Measurements from ENCODE around the gene UBTD2.
"Not testable (repeated sequence)": the region's sequence is repeated elsewhere in the genome, so short reads cannot be mapped to it uniquely, and the experiment has no call there.

Gene UBTD2

DNA sequence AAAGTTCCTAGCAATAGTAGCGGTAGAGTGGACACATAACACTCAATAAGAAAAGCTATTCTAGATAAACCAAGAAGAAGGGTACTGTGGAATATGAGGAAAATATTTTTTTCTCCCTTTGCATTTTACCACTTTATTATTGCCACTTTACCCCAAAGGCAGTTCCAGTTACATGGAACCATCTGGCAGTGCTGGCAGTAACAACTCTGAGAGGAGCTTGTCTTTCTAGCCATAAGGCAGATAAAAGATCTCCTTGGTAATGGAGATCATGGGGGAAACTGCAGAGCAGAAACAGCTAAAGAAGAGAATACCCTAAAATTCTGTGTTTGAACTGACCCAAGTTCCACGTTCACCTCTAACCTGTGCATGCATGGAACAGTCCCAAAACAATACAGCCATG is 38.5 kb downstream of the UBTD2 start:
- DNase-seq: peak; percentile 23

DNA sequence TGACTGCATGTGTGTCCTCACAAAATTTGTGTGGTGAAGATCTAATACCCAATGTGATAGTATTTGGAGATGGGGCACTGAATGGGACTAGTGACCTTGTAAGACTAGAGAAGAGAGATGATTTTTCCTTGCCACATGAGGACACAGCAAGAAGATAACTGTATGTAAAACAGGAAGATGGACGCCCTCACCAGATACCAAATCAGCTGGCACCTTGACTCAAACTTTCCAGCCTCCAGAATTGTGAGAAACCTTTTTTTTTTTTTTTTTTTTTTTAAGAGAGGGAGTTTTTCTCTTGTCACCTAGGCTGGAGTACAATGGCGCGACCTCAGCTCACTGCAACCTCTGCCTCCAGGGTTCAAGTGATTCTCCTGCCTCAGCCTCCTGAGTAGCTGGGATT is 40.3 kb downstream of the UBTD2 start:
- no peak for DNase-seq

DNA sequence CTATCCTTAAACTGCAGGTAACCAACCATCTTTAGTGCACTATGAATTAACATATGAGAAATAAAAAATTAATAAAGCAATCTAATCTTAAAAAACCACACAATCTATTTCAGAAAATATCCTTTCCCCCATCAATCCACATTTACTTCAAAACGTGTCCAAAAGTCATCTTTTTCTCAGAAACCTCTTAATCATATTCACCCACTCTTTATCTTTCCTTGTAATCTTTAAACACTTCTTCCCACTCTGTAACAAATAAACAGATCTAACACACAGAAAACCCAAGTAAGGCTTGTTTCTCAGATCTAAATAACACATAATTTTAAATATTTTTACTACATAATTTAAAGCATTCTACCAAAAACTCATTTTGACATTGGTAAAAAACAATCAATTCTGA is 45.2 kb downstream of the UBTD2 start:
- DNase-seq: no peak

DNA sequence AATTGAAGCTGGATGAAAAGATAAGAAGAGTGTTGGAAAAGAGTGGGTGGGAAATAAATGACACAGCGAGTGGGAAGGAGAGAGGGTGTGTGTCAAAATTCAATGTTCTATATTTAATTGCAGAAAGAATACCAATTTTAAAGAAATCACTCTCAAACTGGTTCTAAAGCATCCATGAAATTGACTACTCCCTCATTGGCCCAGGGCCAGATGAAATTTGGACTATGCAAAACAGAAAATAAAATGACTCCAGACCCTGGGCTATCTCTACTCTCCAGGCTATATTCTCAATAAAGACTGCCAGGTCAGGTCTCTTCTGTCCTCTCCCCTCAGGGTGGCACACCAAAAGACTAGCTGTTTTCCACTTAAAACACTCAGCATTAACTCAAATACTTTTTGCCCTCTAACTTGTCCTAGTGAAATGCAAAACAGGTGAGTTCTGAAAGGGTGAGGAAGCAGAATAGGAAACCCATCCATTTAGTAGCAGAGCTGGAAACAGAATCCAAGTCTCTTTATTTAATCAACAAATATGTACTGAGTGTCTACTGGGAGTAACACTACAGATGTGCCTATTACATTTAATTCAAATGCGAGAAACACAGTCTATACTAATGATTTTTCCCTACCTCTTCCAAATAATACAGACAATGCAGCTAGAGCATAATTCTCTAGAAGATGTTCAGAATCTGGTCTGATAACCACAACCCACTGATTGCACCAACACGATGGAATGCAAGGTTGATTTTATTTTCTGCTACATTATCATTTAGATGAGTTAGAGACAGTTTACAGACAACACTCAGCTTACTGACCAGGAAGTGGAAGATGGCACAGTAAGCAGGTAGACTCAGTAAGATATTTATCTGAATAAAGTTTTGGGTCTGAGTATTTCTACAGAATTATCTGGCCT is 47.5 kb downstream of the UBTD2 start:
- DNase-seq: no peak

DNA sequence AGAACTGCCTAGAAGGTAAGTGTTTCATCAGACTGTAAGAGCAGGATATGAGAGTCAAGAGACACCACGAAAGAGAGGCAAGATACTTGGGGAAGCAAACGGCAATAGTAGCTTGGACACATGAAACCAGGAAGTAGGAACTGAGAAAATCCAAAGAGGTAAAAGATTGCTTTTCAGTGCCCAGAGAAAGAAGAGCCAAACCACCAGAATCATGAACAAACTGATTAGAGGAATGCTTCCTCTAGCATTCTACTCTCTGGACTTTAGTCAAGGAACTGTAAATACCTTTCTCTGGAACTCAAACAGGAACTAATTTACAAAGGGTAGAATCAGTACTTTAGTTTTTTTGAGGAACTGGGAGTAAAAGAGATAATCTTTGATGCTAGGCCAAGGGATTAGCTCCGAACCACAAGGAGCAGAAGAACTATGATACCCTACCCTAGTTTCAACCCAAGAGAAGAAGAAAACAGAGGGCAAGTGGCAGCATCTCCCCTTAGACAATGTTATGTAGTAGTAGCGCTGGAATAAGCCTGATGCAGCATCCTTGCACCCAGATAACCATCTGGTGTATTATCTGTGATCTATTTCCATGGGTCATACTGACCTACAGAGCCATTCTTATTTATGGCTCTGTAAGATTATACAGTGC is 48.3 kb downstream of the UBTD2 start:
- no peak for DNase-seq

DNA sequence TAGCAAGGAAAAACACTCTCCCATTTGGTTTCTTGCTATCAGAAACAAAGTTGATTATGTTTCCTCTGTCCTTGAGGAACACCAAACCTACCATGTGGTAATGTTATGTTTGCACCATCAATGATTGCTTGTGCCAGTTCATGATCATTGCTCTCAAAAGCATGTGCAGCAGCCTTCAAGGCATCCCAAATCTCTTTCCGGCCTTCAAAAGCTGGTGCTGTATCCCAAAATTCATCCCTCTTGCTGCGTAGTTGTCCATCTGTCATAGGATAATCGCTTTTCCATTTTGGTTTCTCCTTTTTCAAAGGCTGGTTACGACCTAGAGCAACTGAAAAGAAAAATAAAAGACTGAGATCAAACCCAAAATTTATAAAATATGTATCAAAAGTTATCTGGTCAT is 49.5 kb downstream of the UBTD2 start:
- no peak for DNase-seq

DNA sequence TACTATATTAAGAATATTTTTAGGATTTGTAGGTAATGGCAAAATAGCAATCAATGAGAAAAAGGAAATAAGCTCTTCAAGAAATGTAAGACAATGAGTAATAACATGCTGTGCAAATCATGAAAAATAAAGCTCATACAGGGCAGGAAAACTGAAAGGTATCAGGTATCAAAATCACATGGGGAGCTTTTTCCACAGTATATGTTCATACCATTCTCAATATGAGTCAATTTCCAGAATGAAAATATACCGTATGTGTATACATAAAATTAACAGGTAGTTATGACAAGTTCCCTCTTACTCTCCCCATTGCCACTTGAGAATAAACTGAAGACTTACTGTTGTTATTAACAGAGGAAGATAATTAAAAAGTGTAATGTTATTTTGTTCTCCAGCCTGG is 53.7 kb downstream of the UBTD2 start:
- no peak for DNase-seq

DNA sequence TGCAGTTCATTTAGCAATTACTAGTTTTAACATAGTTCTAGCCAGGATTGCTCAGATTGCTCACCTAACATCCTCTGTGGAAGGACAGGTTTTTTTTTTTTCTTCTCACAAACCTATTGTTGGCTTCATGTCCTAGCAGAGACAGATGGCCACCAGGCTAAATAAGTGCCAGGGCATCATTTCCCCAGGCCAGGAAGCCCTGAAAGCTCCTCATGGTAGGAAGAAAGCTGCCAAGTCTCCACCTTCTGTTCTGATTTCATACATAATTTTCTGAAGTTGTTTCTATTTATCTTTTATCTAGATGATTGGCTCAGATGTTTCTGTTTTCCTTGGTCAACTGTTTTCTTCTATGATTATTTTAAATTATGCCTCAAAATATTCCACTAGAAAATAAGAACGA is 58.6 kb downstream of the UBTD2 start:
- DNase-seq: no peak

DNA sequence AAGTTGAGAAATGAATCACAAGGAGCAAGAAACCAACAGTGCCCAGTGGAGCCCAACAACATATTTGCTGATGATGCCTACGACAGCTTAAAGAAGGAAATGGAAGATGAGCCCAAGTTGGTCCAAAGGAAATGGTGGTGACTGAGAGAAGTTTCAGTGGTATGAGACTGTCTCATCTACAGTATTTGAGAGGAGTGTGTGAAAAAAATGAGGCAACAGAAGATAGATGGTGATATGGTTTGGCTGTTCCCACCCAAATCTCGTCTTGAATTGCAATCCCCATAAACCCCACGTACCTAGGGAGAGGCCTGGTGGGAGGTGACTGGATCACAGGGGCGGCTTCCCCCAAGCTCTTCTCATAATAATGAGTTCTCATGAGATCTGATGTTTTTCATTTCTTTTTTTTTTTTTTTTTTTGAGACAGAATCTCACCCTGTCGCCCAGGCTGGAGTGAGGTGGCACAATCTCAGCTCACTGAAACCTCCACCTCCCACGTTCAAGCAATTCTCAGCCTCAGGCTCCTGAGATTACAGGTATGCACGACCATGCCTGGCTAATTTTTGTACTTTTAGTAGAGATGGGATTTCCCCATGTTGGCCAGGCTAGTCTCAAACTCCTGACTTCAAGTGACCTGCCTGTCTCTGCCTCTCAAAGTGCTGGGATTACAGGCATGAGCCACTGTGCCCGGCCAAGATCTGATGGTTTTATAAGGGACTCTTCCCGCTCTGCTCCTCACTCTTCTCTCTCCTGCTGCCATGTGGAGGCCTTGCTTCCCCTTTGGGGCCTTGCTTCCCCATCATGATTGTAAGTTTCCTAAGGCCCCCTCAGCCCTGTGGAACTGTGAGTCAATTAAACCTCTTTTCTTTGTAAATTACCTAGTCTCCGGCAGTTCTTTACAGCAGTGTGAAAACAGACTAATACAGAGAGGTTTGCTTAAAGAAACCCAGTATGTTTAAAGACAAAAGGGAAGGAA is 59.4 kb downstream of the UBTD2 start:
- DNase-seq: no peak

DNA sequence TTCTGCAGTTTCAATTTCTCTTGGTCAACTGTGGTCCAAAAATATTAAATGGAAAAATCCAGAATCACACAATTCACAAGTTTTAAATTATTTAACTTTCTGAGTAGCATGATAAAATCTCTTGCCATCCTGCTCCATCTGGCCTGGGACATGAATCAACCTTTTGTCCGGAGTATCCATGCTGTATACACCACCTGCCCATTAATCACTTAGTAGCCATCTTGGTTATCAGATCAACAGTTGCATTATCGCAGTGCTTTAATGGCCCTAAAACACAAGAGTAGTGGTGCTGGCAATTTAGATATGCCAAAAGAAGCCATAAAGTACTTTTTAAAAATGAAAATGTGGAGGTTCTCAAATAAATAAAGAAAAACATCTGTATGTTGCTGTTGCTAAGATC is 64.3 kb downstream of the UBTD2 start:
- no peak for DNase-seq

DNA sequence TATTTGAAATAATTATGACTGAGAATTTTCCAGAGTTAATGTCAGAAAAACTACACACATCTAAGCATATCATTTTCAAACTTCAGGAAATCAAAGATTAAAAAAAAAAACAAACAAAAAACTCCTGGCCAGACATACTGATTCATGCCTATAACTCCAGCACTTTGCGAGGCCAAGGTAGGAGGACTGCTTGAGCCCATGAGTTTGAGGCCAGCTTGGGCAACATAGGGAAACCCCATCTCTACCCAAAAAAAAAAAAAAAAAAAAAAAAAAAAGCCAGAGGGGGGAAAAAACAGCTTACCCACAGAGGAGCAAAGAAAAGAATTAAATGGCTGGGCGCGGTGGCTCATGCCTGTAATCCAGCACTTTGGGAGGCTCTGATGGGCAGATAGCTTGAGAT is 67.2 kb downstream of the UBTD2 start:
- no peak for DNase-seq

DNA sequence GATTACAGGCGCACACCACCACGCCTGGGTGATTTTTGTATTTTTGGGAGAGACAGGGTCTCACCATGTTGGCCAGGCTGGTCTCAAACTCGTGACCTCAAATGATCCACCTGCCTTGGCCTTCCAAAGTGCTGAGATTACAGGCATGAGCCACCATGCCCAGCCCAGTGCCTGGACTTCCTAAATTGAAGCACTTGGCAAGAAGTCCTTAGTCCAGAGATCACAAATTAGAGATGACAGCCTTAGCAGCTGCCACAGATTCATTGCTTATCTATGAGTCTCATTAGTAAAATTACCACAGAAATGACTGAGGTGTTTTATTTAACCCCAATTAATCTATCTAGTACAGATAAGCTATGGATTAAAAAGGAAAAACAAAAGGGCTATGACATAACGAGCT is 70.4 kb downstream of the UBTD2 start:
- DNase-seq: no peak

DNA sequence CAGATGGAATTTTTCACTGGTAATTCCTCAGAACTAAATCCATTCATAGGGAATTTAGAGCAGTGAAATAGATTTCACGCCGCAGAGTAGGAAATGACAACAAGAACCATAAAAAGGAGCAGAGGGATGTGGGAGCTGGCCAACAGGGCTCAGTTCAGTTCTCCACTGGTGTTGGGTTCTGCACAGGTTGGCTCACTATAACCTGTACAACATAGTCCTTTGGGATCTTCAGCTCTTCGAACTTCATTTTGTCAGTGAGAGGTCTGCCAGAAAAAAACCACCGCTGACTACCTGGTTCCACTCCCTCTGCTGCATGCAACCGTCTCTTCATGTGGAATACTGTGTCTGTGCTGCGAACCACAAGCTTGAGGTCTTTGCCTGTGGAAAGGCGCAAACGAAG is 71.9 kb downstream of the UBTD2 start:
- DNase-seq: no peak

DNA sequence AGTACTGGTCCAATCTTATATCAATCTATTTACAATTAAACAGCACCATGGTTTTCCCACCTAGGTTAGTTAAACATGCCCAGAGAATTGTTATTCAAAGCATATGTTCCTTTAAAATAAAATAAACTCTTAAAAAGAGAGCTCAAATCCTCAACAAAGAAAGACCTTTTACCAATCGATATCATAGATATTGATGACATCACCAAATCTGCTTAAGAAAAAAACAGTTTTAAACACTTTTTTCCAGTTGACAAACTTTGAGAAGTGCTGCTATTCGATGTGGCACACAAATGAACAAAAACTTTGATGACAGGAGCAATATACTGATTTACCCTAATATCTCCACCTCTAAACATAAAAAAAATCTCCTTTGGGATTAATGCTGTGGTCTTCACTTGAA is 73.8 kb downstream of the UBTD2 start:
- DNase-seq: no peak

DNA sequence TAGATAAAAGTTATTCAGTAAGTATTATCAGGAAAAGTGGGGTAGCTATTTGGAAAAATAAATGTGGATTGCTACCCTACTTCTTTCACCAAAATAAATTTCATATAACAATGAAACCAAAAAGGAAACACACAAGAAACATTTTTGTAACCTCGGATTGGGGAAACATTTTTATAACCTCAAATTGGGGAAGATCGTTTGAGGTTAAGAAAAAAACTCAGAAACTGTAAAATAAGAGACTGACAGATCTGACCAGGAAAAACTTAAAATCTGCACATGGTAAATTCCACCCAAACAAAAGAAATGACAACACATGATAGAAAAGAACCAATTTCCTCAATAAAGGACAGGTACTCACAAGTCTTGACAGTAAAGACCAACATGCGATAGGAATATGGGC is 76.1 kb downstream of the UBTD2 start:
- DNase-seq: no peak

DNA sequence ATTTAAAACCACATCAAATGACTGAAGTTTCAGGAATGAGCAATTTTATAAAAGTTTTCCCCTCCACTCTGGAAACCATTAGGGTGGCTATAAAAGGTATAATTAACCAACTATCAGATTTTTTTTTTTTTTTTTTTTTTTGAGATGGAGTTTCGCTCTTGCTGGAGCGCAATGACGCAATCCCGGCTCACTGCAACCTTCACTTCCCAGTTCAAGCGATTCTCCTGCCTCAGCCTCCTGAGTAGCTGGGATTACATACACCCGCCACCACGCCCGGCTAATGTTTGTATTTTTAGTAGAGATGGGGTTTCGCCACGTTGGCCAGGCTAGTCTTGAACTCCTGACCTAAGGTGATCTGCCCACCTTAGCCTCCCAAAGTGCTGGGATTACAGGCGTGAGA is 77.6 kb downstream of the UBTD2 start:
- DNase-seq: not testable (repeated sequence)

DNA sequence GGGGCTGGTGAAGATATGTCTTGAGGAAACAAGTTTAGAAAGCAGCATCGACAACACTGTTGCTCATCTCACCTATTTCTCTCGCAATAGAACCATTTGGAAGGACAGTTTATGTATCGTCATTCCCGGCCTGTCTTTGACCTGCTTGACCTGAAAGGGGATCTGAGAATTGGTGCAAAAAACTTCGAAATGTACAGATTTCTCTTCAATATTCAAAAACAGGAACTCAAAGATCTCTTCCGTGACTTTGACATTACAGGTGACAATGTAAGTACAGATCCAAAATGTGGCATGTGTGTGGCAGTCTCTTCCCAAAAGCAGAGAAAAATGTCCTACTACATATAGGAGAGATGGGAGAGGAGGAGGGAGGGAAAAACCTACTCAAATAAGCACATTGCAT is 83.1 kb downstream of the UBTD2 start:
- DNase-seq: no peak

DNA sequence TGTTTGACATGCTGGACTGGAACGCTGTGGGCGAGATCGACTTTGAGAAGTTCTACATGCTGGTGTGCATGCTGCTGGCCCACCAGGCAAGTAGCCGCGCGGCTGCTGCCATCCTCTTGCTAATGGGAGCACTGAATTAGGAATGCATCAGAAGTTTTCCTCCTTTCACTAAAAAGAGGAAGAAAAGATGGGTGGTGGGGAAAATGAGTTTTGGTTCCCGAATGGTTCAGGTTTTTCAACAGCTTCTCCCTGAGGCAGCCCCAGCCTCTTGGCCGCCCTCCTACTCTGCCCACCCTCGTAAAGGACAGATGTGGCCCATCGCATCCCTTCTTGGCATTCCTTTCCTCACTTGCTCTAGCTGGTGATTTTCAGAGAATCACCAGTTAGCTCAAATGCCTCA is 84.1 kb downstream of the UBTD2 start:
- no peak for DNase-seq

DNA sequence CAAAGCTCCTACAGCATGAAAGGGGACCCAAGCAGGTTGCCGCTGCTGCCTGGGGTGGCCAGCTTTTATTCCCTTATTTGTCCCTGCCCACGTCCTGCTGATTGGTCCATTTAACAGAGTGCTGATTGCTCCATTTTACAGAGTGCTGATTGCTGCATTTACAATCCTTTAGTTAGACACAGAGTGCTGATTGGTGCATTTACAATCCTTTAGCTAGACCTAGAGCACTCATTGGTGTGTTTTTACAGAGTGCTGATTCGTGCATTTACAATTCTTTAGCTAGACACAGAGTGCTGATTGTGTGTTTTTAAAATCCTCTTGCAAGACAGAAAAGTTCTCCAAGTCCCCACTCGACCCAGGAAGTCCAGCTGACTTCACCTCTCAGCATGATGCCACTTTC is 85.8 kb downstream of the UBTD2 start:
- not testable (repeated sequence) for DNase-seq

DNA sequence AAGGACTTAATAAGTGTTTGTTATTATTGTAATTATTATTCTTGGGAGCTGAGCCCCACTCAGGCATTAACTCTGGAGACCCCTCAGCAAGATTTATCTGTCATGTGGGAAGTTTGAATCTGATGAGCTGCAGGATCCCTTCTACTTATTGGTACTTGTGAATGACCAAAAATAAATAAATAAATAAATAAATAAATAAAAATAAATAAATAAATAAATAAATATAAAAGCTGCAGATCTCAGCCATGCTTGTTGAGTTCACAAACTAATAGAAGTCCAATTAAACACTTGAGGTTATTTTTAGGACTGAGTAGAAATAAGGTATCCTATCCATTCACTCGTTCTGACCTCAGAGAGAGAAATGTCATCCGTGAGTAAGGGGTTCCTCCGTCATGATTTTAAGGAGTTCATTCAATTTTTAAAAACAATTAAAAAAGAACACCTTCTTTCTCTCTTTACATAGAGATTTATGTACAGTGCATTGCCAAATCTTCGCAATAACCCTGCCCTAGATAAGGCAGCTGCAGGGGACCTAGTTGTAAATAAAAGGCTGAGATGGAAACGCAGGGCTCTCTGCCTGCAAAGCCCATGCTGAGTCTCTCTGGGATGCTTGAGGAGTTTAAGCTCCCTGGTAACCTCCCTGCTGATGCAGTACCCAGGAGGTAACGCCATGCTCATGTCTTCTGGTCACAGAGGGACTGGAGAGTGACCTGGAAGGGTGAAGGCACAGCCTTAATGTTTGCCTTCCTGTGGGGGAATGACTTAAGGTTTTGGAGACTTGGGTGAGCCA is 88.4 kb downstream of the UBTD2 start:
- DNase-seq: no peak

DNA sequence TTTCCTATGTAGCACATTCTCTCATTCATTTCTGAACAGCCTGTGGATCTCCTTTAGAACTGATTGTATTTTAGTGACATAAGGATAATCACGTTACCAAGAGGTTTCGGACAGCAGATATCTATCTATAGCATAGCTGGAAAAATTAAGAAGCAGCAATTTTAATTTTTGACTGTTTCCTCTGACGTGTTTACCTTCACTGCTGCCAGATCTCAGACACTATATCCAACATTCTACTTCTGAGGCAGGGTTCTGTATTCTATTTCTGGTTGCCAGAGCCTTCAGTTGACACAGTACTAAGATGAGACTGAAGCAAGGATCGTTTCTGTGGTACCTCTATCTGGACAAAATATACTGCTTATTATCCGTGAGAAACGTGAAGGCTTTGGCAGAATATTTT is 89.7 kb downstream of the UBTD2 start, which contains the start of gene EFCAB9:
TSS of gene EFCAB9 (plus strand) at position 301 of the 400 bp plus-strand sequence. CDS start at position 302, 1 bp downstream.
- no peak for DNase-seq

DNA sequence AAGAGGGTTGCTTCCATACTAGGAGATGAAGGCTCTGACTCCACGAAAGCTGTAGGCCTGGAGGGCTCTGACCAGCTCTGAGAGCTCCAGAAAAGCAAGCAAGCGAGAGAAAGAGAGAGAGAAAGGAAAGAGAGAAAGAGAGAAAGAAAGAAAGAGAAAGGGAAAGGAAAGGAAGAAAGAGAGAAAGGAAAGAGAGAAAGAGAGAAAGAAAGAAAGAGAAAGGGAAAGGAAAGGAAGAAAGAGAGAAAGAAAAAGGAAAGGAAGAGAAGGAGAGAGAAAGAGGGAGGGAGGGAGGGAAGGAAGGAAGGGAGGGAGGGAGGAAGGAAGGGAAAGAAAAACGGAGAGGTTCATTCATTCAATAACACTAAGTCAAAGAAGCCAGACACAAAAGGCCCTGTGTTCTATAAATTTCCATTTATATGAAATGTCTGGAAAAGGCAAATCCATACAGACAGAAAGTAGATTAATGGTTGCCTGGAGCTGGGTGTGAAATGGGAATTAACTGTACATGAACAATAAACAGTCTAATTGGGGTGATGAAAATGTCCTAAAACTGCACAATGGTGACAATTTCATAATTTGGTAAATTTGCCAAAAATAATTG is 93.8 kb downstream of the UBTD2 start:
- no peak for DNase-seq

All from NCI-H2171 (cell line).